GM03348 (cell line): ENCODE data around the gene MED7.

Experiments used
- DNase-seq: peaks from one replicate; pipeline ENCODE4 v3.0.0; 2012; ENCODE audit warnings: low spot score

MED7 gene

GRCh38 chr5:157162919-157163510, 20.4 kb upstream of the MED7 start:
- no peak for DNase-seq

GRCh38 chr5:157161996-157162395, 19.3 kb upstream of the MED7 start:
- no peak for DNase-seq

GRCh38 chr5:157160001-157160400, 17.3 kb upstream of the MED7 start:
- no peak for DNase-seq

- no peak for DNase-seq
Observed at GRCh38 chr5:157159209-157159751, 16.6 kb upstream of the MED7 start.

GRCh38 chr5:157157293-157157891, 14.7 kb upstream of the MED7 start:
- no peak for DNase-seq

GRCh38 chr5:157155297-157155696, 12.6 kb upstream of the MED7 start:
- no peak for DNase-seq

GRCh38 chr5:157150995-157151394, 8.3 kb upstream of the MED7 start:
- no peak for DNase-seq

- DNase-seq = peak; percentile 77
Observed at GRCh38 chr5:157148734-157149615, 6.3 kb upstream of the MED7 start.

GRCh38 chr5:157143127-157143971, 684 bp upstream of the MED7 start:
- DNase-seq = peak; percentile 72

GRCh38 chr5:157137691-157138090, 5.0 kb downstream of the MED7 start:
- no peak for DNase-seq

- DNase-seq = no peak
Observed at GRCh38 chr5:157132281-157132612, 10.4 kb downstream of the MED7 start.

GRCh38 chr5:157130925-157131324, 11.7 kb downstream of the MED7 start:
- no peak for DNase-seq

GRCh38 chr5:157121709-157122108, 21.0 kb downstream of the MED7 start:
- no peak for DNase-seq

GRCh38 chr5:157120102-157120501, 22.6 kb downstream of the MED7 start:
- no peak for DNase-seq

- no peak for DNase-seq
Observed at GRCh38 chr5:157116483-157116954, 26.1 kb downstream of the MED7 start.

- no peak for DNase-seq
Observed at GRCh38 chr5:157115502-157115901, 27.2 kb downstream of the MED7 start.

GRCh38 chr5:157115012-157115411, 27.7 kb downstream of the MED7 start:
- no peak for DNase-seq

- DNase-seq = no peak
Observed at GRCh38 chr5:157113002-157113401, 29.7 kb downstream of the MED7 start.

- DNase-seq = no peak
Observed at GRCh38 chr5:157109744-157110143, 32.9 kb downstream of the MED7 start.

GRCh38 chr5:157108976-157109375, 33.7 kb downstream of the MED7 start, which contains the start of gene HAVCR2:
TSS of gene HAVCR2 (minus strand) at chr5:157109044. CDS start at chr5:157108983, 61 bp downstream.
- no peak for DNase-seq

- no peak for DNase-seq
Observed at GRCh38 chr5:157107508-157107907, 35.2 kb downstream of the MED7 start.
